T-helper 9 cell (primary cell): ENCODE results near the gene THAP2.
"Not testable (repeated sequence)": the region's sequence is repeated elsewhere in the genome, so short reads cannot be mapped to it uniquely, and the experiment has no call there.

Experiments
- DNase-seq: peaks from one replicate; pipeline ENCODE4 v3.0.0-alpha.2; 2020

The THAP2 gene

DNA sequence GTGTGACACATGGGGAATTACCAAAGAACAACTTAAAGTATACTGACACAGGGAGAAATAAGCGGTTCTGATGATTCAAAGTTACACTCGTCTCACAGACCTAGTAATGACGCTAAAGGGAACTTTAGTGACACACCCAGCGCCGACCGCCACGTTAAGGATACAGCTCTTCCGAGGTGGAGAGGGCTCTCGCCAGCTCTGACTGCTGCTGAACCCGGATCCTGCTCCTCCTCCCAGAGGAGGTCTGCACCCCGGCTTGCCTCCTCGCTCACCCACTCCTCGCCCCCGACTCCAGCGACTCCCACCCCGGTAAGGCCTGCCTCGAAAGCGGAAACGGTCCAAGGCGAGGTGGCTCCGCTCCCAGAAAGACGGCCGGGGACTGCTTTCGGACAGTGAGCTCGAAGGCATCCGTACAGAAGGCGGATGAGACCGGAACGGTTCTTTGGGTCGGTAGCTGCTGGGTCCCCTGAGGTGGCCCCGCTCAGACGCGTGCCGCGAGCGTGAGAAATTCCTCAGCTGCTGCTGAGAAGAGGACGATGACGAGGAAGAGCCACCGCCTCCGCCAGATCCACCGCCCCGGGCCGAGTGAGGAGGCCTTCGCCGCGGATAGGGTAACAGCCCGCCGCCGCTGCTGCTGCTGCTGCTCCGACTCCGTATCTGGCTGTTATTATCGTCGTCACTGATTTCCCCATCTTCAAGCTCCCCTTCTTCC is 1.1 kb upstream of the THAP2 start:
- DNase-seq = peak; percentile 62

DNA sequence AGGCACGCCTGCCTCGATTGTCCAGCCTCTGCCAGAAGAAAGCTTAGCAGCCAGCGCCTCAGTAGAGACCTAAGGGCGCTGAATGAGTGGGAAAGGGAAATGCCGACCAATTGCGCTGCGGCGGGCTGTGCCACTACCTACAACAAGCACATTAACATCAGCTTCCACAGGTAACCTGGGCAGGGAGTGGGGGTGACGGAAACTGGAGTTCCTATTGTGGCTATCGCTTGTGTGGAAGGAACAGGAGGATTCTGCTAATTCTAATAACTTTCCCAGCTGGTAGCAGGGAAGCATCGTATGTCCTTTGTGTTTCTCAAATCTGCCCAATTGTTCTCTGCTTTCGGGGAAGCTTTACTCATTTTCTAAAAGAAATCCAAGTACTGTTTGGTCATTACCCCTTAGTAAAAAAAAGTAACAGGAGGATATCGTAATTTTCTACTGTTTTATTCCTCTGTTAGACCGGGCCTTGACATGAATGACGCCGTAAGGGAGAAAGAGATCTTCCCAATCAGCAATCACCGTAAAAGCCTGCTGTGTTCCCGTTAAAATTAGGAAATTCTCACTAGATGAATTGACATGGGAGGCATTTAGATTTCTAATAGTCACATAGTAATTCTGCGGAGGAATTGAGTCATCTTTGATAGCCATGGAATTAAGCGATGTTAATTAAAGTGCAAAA is 449 bp downstream of the THAP2 start:
- DNase-seq = no peak

DNA sequence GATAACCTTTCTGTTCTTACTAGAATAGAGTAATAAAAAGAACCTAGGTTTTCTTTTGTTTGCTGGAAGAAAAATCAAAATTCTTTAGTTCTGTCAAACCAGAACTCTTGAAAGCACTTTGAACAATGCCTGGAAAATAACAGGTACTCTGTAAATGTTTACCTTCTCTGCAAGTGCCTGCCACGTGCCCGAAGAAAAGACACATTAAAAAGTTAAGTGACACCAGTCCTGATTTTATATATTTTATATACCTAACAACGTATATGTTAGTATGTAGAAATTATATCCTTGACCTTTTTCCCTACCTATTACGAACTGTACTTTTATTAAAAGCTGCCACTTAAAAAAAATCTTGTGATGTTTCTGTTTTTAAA is 976 bp downstream of the THAP2 start:
- DNase-seq = no peak

DNA sequence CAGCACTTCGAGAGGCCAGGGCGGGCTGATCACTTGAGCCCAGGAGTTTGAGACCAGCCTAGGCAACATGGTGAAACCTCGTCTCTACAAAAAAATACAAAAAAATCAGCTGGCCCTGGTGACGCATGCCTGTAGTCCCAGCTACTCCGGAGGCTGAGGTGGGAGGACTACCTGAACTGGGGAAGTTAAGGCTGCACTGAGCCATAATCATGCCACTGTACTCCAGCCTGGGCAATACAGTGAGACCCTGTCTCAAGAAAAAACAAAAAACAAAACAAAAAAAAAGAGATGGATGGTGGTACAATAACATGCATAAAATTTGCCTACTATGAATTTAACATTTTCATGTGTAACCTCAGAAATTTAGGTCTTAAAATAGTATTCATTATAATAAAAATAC is 2.2 kb downstream of the THAP2 start:
- DNase-seq = no peak

DNA sequence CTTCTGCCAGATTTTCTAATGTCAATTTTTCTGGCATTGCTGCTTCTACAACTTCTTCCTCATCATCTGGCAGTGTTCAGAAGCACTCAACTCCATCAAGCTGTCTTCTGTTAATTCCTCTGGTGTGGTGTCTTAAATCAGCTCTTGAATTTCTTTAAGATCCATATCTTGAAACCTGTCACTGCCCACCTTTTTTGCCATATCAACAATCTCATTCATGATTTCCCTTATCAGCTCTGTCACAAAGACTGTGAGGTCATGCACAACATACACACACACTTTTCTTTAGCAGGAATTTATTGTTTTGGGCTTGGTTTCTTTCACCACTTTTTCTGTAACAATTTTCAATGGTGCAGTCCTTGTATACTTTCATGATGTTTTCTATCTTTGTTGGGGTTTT is 7.2 kb downstream of the THAP2 start:
- no peak for DNase-seq

DNA sequence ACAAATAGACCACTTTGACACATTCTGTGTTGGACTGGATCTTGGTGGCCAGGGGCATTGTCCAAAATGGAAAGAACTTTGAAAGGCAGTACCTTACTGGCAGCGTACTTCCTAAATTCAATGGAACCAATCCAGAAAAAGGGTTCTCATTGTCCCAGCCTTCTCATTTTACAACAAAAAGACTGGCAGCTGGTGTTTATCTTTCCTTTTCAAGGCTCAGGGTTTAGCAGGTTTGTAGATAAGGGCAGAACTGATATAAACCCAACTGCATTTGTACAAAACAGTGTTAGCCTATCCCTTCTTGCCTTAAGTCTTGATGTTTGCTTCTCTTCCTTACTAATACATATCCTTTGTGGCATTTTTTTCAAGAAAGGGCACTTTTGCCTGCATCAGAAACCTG is 7.7 kb downstream of the THAP2 start:
- DNase-seq = no peak

DNA sequence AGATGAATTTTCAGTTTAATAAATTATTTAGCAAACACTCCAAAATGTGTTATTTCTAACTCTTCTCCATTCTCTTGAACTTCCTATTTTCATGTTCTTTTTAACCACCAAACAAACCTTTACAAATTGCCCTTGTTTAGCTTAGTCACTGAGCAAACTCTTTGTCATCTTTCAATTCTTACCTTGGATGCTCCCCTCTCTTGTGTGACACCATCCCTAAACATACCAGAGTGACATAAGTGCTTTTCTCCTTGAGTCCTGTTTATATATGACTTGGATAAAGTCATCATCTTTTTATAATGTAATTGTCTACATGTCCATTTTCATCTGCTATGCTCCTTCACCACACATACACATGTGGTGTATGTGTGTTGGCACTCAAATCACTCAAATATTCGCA is 18.4 kb downstream of the THAP2 start:
- no peak for DNase-seq

DNA sequence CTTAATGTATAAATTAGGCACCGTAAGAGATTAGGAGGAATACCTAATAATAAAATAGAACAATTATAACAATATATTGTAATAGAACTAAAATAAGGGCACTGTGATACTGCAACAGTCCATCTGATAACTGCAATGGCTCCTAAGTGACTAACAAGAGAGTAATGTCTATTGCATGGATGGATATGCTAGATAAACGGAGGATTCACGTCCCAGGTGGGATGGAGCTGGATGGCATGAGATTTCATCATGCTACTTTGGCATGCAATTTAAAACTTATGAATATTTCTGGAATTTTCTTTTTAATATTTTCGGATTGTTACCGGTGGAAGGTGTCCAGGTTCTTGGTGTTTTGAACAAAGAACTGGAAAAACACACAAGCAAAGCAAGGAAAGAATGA is 19.5 kb downstream of the THAP2 start:
- no peak for DNase-seq

DNA sequence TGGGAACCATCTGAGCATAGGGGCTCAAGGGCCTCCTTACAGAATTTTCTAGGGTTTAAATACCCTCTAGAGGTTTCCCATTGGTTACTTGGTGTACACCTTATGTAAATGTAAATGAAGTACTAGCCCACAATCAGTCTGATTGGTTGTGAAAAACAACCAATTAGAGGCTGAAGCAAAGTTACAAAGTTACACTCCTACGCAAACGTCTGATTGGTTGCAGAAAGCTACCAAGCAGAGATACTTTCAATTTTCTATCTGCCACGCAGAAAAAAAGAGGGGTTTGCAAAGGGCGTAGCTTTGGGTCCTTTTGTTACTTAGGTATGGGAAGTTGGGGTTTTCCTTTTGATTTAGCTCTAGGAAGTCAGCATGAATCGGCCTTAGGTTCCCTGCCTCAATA is 20.0 kb downstream of the THAP2 start:
- no peak for DNase-seq

DNA sequence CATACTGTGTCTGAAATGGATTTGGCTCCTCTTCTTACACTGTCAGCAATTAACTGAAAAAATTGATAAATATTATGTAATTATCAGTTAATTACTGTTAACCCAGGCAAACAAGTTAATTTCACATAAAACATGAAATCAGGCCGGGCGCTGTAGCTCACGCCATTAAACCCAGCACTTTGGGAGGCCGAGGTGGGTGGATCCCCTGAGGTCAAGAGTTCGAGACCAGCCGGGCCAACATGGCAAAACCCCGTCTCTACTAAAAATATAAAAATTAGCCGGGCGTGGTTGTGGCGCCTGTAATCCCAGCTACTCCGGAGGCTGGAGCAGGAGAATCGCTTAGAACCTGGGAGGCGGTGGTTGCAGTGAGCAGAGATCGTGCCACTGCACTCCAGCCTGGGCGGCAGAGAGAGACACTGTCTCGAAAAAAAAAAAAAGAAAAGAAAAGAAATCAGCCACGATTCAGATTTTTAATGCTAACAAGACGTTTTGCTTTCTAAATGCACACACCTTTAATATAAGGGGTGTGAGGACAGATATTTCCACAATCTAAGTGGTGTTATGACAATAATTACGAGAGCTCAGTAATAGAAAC is 21.3 kb downstream of the THAP2 start:
- no peak for DNase-seq

DNA sequence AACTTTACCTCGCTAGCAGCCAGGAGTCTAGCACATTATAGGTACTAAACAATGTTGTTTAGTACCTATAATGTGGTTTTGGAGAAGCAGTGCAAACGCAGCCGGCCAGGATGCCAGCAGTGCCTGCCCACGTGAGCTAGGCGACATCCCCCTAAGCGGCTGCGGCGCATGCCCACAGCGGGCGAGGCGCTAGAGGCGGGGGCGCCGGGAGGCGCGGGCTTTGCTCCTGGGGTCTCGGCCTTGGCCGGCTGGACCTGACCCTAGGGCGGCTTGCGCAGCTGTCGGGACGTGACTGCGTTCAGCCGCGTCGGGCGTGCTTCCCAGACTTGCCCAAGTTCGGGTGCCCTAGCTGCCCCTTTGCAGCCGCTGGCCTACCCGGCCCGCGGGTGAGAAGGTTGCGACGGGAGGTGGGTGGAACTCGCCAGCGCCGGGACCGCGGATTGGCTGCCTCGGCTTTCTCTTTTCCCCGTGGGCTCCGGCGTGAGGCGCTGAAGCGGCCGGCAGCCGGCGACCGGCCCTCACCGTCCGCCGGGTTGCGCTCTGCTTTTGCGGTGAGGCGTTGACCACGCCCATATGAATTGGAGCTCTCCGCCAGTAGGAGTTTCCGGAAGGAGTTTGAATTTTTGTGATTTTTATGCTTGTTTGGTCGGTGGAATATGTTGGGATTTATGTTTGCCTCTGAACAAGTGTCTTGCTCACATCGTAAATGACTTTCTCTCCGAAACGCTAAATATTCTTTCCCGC is 22.0 kb downstream of the THAP2 start, which contains the start of gene TMEM19:
Gene TMEM19, plus strand, starts transcription at position 169 of the 744 bp plus-strand sequence. CDS start 599 bp downstream, outside the sequence.
- peak; percentile 70 for DNase-seq

DNA sequence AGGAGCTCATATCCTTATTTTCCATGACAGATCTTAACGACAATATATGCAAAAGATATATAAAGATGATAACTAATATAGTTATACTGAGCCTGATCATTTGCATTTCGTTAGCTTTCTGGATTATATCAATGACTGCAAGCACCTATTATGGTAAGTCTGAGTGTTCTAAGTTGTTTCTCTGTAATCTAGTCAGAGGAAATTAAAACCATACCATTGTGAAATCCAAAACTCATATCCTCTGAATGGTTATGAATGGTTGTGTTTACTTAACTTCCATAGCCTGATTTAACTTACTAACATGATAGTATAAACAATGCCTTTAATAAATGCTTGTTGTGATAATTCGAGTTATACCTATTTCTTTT is 22.5 kb downstream of the THAP2 start:
- no peak for DNase-seq

DNA sequence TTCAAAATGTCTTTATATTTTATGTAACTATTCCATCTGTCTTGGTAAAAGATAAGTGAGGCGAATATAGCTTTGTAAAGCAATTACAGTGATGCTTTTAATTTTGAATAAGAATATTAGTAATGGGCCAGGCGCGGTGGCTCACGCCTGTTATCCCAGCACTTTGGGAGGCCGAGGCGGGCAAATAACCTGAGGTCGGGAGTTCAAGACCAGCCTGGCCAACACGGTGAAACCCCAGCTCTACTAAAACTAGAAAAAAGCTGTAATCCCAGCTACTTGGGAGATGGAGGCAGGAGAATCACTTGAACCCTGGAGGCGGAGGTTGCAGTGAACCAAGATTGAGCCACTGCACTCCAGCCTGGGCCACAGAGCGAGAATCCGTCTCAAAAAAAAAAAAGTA is 23.1 kb downstream of the THAP2 start:
- DNase-seq = not testable (repeated sequence)

DNA sequence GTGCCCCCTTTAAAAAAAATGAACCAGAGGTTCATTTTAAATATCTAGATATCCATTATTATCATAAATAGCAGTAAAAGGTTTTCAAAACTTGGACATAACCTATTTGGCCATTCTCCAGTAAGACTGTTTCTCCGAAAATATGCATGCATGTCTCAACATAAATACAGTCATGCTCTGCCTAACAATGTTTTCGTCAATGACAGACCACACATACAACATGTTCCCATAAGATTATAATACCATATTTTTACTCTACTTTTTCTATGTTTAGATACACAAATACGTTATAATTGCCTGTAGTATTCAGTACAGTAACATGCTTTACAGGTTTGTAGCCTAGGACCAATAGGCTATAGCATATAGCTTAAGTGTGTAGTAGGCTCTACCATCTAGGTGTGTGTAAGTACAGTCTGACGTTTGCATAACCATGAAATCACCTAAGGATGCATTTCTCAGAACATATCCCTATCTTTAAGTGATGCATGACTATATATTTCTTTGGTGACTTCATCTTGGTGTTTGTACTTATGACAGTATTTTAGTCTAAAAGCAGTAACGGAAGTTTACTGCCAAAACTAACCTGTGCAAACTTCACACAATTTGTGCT is 25.0 kb downstream of the THAP2 start:
- DNase-seq = no peak

DNA sequence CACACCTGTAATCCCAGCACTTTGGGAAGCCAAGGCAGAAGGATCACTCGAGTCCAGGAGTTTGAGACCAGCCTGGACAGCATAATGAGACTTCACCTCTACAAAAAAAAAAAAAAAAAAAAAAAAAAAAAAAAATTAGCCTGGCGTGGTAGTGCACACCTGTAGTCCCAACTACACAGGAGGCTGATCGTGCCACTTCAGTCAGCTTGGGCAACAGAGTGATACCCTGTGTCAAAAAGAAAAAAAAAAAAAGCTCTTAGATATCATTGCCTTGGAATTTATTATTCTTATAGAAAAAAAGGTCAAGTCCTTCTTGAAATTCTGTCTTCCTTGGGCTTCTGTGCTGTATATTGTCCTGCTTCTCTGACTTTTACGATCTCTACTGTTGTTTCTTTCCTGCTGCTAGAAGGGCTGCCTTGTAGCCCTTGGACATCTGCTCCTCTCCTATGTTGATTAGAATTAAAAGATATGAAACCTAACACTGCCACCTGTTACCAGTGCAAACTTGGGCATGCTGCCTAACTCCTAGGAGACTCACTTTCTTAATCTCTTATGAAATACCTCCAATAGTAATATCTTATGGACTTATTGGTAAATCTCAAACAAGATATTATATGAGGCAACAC is 27.5 kb downstream of the THAP2 start:
- DNase-seq = no peak

DNA sequence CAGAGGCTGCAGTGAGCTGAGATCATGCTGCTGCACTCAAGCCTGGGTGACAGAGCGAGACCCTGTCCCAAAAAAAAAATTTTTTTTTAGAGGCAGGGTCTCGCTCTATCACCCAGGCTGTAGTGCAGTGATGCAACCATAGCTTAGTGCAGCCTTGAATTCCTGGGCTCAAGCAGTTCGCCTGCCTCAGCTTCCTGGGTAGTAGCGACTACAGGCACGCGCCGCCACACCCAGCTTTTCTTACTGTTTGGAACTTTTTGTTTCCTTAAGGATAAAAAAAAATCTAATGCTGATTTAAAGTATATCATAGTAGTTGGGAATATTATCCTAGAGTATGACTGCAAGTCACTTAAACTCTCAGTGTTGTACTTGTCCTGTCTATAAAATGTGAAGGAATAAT is 29.0 kb downstream of the THAP2 start:
- no peak for DNase-seq

DNA sequence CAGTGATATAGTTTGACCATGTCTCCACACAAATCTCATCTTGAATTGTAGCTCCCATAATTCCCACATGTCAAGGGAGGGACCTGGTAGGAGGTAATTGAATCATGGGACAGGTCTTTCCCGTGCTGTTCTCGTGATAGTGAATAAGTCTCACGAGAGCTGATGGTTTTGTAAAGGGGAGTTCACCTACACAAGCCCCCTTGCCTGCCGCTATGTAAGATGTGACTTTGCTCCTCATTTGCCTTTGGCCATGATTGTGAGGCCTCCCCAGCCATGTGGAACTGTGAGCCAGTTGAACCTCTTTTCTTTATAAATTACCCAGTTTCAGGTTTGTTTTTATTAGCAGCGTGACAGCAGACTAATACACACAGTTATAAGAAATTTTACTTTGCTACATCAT is 29.6 kb downstream of the THAP2 start:
- not testable (repeated sequence) for DNase-seq

DNA sequence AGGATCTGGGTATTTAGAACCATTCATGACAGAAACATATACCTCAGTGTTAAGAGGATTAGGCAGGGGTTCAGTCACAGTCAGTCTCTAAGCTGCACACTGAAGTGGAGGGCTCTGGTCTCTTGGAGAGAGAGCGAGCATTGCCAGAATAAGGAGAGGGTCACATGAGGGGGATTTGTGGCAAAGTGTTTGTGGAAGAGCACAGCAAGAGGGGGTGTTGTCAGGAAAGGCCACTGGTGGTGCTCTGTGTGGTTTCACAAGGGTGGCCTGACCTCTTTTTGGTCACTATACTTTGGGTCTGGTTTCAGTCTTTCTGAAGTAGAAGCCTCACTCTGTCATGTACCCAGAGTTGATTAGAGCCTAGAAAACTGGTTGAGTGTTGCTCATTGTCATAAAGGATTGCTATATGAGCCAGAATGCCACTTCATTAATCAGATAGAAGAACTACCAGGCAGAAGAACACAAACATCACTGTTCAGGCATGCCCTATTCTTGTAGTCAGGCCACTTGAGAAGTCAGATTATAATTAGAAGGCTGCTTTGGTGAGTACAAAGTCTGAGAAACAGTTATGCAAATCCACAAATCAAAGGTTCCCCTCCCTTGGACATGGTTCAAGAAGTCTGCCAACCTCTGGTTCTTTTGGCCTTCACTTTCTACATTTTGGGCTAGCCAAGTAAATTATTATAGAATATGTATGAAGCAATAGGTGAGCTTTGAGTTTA is 30.2 kb downstream of the THAP2 start:
- DNase-seq = no peak

DNA sequence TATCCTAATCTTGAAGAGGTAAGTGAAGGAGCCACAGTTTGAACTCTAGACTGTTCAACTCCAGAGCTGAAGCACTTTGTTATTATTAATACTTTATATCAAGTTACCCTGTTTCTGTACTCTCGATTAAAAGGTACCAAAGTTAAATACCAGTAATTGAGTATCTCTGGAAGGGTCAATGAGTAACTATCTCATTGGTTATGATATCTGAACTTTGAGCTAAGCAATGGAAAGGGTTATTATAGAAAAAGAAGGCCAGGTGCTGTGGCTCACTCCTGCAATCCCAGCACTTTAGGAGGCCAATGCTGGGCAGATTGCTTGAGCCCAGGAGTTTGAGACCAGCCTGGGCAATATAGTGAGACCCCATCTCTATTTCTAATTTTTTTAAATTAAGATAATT is 31.7 kb downstream of the THAP2 start:
- no peak for DNase-seq

DNA sequence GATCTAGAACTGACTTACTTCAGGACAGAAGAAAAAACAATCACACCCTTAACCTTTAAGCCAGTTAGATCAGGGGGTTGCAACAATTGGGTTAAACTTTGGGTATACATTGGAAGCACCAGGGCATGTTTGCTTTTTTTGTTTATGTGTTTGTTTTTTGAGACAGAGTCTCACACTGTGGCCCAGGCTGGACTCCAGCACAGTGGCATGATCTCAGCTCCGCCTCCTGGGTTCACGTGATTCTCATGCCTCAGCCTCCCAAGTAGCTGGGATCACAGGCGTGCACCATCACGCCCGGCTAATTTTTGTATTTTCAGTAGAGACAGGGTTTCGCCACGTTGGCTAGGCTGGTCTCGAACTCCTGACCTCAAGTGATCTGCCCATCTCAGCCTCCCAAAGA is 38.1 kb downstream of the THAP2 start:
- not testable (repeated sequence) for DNase-seq

DNA sequence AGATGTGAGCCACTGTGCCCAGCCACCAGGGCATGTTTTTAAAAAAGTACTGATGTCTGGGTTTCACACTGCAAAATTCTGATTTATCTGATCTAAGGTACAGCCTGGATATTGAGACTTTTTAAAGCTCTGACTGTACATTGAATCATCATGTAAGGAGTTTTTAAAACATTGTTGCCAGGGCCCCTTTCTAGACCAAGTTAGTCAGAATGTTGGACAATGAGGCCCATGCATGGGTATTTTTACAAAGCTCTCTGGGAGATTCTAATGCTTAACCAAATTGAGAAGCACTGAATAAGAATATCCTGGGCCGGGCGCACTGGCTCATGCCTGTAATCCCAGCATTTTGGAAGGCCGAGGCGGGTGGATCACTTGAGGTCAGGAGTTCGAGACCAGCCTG is 38.5 kb downstream of the THAP2 start:
- DNase-seq = no peak

DNA sequence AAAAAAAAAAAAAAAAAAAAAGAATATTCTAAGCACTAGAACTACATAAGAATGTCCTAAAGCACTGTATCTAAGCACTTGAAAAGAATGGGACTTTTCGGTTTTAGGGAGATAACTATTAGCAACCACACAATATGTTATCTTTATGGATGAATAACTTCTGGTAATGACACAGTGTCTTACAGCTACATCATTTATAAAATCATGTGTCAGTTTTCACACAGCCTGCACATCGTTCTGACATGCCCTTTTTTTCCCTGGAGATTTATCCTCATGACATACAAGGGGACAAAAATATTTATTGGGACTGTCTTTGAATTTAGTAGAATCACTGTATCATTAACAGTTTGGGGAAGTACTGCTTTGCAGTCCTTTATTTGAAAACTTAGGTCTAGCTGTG is 39.1 kb downstream of the THAP2 start:
- DNase-seq = no peak
